Measurements from ENCODE around the gene MTR.

DNA sequence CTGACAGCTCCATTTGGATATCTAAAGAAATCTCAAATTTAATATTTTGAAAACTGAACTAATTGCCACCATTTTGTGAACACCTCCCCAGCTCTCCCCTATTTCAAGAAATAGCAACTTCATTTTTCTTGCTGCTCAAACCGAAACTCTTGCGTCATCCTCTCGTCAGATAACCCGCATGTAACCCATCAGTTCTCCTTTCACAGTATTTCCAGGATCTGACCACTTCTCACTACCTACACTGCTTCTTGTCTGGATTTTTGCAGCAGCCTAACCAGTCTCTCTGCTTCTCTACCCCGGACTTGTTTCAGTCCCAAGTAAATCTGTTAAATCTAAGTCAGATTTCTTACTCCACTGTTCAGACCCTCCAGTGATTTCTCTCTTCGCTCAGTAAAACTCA lies 75.6 kb downstream of the MTR start:
- TF ChIP-seq, protein P1, sequence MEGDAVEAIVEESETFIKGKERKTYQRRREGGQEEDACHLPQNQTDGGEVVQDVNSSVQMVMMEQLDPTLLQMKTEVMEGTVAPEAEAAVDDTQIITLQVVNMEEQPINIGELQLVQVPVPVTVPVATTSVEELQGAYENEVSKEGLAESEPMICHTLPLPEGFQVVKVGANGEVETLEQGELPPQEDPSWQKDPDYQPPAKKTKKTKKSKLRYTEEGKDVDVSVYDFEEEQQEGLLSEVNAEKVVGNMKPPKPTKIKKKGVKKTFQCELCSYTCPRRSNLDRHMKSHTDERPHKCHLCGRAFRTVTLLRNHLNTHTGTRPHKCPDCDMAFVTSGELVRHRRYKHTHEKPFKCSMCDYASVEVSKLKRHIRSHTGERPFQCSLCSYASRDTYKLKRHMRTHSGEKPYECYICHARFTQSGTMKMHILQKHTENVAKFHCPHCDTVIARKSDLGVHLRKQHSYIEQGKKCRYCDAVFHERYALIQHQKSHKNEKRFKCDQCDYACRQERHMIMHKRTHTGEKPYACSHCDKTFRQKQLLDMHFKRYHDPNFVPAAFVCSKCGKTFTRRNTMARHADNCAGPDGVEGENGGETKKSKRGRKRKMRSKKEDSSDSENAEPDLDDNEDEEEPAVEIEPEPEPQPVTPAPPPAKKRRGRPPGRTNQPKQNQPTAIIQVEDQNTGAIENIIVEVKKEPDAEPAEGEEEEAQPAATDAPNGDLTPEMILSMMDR (IDR thresholded peaks at IDR 0.05) = no peak
- no peak for TF ChIP-seq POLR2A (IDR thresholded peaks at IDR 0.05)

Measured in heart left ventricle (tissue), 13 donors.